GM19025 (cell line): ENCODE data around the gene GOLIM4.
"Not testable (repeated sequence)": the region's sequence is repeated elsewhere in the genome, so short reads cannot be mapped to it uniquely, and the experiment has no call there.

Experiments used
- ATAC-seq: cut with Tn5 transposase; IDR thresholded peaks from one replicate; pipeline ENCODE4 v1.9.1; 2021; ENCODE audit warnings: mild to moderate bottlenecking, low read depth, moderate library complexity; ENCODE audit not compliant: unreplicated experiment

The GOLIM4 gene

DNA sequence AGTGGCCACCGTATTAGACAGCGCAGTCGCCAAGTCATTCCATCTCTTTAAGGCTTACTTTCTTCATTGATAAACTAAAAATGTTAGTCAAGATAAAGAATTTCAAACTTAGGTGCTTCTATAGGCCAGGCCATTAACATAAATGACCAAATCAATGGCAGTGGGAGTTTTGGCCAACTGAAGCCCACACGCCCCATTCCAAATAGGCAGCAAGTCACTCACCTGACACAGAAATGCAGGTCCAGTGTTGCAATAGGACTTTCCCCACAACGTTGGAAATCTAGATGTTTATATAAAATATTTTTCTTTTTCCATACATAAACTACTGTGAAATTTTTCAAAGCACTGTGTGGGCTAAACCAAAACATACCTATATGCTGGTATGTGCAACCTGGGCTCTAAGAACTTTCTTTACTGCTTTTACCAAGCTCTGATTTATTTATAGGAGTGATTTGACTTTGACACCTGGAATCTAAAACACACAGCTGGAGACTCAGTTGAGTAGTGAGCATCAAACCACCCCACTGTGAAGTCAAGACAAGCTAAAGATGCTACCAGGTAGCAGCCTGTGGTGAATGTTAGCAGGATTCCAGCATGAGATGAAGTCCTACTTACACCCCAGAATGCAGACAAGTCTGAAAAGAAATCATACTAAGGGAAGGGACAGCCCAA is 15.1 kb downstream of the GOLIM4 start:
- ATAC-seq, result no peak

DNA sequence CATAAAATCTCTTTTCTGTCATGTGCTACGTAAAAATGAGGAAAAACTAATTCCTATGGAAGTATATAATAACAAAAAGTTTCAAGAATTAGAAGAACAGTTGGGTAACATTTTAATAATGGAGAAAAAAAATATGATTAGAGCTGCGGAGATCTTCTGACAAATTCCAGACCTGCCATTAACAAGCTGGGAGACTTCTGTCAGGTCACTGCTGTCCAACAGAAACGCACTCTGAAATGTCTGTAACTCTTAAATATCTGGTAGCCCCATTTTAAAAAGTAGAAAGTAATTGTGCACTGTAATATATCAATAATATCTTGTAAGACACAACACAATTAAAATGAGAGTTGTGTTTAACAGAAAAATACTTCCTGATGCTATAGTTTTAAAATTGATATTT is 15.7 kb downstream of the GOLIM4 start:
- no peak for ATAC-seq

DNA sequence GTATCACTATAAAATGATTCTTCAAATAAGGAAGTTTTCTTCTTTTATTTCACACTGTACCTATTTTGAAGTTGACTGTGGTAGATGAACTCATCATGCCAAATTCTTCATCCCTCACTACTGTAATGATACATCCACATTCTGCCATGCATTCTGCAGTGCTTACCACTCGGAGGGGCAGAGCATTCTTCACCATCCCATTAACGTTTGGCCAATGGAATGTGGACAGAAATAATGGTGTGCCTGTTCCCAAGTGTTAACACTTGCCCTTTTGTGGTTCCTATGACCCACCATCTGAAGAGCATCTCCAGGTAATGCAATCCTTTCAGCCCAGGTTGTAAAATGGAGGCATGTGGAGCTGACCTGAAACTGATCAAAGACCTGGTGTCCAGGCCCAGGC is 18.6 kb downstream of the GOLIM4 start:
- ATAC-seq, result no peak

DNA sequence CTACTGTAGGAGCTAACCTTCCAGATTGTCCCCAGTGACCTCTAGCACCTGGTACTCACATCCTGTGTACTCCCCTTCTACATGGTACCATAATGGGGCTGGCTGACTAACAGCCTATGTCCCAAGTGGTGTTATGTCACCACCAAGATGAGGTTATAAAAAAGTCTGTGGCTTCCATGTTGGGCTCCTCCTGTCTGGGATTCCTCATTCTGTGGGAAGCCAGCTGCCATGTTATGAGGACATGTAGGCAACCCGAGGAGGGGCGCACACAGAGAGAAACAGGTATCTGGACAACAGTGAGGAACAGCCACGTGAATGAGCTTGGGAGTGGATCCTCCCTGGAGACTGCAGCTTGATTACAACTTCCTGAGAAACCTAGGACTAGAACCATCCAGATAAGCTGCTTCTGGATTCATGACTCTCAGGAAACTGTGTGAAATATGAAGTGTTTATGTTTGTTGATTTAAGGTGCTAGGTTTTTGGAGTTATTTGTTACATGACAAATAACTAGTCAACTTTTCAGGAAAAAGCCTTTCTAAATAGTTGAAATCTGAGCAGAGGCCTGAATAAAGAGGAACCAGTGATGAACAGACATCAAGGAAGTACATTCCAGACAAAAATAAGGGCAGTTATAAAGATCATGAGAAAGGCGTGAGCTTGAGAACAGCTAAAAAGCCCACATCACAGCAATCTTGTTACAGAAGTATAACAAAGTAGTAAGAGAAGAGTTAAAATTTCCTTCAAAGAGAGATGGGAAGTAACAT is 21.7 kb downstream of the GOLIM4 start:
- no peak for ATAC-seq

DNA sequence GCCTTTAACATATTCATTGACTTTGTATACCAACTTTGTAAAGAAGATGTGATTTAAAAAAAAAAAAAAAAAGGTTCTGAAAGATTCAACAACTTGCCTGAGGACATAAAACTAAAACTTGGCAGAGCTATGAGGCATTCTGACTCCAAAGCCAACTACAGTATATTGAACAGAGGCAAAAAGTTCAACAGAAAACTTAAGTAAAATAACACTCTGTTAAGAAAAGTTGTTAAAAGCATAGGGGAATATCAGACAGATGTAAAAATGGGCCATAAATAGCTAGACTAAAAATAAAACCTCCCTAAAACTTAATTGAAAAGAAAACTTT is 23.4 kb downstream of the GOLIM4 start:
- ATAC-seq, result no peak

DNA sequence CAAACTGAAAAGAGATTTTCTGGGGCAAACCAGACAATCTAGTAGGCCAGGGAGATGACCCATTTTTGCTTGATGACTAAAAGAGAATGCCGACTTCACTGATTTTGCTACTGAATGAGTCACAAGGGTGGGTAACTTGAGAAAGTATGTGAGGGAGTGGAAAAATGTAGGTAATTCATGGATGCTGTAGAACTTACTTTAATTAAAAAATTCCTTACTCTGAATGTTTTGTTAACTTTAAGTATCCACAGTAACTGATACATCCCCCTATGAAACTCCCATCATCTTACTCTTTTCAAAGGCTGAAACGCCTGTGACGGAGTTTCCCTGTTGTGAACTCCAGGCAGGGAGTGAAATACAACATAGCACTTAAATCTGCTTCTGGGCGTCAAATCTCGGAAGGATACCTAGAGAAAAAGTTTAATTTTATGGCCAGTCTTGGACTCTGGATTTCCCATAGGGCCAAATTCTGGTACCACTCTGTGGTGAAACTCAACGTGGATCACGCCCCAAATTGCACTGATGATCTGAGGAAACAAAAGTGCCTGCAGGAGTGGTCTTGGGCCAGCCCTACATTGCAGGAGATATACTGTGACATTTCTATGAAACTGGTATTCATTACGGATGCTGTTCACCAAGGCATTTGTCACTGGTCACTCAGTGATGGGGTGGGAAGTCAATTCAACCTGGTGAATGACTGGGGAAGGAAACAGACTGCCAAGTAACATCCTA is 24.0 kb downstream of the GOLIM4 start:
- ATAC-seq, result no peak

DNA sequence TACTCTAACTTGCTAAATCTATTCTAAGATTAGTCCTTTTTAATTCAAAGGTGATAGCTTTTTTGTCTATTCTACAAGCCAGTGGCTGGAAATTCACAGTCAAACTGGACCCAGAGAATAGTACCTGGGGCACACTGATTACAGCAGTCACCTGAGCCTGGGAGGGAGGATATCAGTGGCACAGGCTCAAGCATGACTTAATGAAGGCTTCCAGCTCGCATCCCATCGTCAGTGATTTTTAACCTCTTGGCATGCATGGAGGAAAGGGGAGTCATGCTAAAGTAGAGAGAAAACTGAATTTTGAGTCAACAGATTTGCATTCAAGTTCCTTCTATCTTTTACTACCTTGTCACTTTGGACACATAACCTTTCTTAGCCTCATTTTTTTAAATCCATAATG is 24.8 kb downstream of the GOLIM4 start:
- no peak for ATAC-seq

DNA sequence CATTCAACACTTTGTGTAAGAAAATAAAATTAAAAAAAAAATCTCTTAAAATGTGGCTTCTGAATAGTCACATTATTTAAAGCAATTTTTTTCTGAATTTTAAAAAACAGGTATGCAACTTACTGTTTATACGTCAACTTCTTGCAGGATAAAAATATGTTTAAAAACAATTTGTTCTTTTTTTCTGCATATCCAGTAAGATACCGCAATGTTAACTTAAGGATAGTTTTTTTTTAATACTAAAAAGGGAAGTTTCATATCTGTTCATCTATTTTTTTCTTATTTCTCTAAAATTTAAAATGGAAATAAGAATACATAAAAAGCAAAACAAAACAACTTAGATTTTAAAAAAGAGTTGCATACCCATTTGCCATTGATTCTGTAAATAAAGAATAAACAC is 27.4 kb downstream of the GOLIM4 start:
- no peak for ATAC-seq

DNA sequence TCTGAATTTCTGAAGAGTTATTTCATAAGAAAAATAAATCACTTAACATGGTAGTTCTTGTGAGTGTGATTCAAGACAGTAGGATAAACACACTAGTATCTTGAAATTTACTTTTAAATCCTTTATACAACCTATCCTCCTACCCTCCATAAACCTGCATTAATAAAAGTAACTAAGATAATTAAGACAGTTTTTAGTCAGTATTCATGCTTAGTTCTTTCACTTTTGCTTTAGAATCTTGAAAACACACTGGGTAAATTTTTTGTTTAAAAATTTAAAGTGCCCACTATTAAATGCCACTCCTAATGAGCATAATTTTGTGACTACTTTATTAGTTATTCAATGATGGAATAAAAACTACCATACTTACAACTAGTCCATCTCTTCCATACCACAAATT is 28.8 kb downstream of the GOLIM4 start:
- no peak for ATAC-seq

DNA sequence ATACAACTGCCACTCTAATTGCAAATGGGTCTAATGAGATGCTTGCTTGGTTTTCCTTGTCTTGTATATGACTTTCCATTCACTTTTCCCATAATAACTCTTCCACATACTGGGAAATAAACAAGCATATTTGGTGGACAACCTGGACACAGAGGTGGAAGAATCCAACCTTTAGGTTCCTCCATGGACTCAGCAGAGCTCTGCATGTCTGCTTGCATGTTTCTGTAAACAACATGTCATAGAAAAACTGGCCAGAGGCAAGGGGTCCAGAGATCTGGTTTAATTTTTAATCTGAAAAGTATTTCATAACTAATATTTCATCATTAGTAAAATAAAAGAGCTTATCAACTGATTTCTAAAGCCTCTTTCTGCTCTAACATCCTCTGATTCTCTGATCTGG is 30.2 kb downstream of the GOLIM4 start:
- no peak for ATAC-seq

DNA sequence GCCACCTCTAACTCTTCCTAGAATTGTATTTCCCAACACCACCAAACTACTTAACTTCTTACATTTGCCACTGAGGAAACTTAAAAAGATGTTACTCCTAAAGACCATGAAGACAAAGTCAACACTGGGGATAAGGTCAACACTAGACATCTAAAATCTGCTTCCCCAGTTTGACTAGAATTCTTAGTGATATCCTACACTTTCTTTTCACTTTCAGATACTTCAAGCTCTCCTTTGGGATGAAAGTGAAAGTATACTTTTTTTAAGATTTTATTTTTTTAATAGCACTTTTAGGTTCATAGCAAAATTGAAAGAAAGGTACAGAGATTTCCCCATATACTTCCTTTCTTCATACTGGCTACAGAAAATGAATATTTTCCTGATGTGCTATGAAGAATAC is 32.6 kb downstream of the GOLIM4 start:
- no peak for ATAC-seq

DNA sequence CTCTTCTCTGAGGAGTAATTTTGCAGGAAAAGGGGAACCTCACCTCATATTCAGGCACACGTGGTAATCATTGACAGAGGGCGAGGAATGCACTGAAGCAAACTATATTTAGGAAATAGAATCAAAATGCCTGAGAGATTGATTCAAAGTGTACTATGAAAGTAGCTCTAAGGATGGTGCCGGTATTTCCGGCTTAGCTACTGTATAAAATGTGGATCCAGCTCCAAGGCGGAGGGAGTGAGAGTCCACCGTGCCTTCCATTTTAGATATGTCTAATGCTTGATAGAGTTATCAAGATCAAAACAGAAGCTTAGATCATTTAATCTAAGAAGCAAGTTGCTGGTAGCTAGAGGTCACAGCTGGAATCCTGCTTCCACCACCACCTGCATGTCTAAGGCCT is 33.0 kb downstream of the GOLIM4 start:
- no peak for ATAC-seq

DNA sequence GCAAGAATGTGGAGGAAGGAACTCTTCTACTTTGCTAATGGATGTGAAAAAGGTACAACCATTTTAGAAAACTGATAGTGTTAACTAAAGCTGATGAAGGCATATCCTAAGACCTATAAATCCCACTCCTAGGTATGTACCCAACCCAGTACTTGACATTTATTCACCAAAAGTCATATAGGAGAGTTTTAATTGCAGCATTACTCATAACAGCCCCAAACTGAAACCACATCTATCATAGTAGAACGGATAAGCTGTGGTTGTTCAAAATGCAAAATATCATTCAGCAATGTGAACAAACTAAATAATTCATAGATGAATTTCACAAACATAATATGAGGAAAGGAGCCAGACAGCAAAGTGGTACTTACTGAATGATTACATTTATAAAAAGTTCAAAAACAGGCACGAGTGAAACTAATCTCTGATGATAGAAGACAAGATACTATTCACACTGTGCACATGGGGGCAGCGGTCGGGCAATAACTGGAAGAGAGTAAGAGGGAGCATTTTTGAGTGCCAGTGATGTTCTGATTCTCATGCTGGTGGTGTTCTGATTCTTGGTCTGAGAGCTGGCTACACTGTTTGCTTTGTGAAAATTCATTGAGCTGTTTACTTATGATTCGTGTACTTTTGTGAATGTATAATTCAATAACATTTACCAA is 34.3 kb downstream of the GOLIM4 start:
- peak; percentile 78 for ATAC-seq

DNA sequence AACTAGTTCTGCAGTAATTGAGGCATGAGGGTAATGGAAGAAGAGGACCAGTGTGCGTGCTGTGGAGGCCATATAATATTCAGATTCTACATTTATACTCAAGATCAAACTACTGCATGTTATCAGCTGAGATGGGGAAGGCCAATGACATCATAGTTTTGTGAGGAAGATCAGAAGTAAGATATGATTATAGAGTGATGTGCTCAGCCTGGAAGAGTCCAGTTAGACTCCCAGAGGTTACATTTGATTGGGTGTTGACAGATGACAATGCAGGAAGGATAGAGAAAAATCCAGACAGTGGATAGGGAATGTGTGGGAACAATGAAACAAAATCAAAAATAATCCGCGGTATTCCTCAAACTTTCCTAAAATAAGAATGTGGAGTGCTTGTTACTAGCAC is 35.4 kb downstream of the GOLIM4 start:
- ATAC-seq, result no peak

DNA sequence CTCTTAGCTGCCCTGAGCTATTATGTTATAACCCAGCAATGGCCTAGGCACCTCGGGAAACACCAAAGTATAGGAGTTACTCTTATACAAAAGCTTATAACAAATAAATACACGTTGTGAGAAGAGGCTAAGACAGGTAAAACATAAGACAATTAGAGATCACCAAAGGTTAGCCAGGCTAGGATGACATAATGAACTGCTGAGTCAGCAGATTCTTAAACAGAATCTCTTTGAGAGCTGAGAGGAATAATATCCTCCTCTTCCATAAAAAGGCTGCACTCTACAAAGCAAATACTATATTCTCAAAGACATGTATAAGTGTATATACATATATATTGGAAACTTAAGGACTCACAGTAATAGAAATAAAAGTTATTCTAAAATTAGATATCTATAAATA is 37.2 kb downstream of the GOLIM4 start:
- ATAC-seq, result no peak

DNA sequence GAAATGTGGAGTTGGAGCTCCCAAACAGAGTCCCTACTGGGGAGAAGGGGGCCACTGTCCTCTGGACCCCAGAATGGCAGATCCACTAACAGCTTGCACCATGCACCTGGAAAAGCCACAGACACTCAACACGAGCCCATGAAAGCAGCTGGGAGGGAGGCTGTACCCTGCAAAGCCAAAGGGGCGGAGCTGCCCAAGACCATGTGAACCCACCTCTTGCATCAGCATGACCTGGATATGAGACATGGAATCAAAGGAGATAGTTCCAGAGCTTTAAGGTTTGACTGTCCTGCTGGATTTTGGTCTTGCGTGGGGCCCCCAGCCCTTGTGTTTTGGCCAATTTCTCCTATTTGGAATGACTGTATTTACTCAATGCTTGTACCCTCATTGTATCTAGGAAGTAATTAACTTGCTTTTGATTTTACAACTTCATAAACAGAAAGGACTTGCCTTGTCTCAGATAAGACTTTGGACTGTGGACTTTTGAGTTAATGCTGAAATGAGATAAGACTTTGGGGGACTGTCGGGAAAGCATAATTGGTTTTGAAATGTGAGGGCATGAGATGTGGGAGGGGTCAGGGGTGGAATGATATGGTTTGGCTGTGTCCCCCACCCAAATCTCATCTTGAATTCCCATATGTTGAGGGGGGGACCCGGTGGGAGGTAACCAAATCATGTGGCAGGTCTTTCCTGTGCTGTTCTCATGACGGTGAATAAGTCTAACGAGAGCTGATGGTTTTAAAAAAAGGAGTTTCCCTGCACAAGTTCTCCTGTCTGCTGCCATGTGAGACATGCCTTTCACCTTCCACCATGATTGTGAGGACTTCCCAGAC is 39.1 kb downstream of the GOLIM4 start:
- not testable (repeated sequence) for ATAC-seq

DNA sequence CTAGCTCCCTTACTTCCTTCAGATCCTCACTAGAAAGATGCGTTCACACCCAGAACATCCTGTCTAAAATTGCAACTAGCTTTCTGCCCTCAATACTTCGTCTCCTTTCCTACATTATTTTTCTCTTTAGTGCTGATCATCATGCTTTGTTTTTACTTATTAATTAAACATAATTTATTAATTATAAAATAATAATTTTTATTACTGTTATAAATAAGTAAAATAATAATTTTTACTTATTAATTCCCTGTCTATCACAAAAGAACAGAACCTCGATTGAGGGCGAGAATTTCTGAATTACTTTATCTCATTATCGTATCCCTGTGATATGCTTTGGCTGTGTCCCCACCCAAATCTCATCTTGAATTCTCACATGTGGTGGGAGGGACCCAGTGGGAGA is 41.3 kb downstream of the GOLIM4 start:
- no peak for ATAC-seq

DNA sequence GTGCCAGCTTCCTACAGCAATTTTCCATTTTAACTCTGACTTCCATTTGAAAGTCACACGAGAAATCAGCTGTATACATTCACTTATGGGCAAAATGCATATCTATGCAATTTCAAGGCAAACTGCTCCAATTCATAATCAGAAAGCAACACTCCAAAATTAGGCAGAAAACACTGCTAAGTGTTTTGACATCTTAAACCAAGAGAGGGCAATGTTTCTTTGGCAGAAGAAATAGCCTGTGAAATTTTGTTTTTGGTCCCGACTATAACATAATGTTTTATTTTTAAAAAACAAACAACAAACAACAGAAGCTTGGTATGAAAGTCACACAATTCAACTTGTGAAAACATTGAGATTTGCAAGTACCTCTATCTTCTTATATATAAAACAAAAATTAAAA is 42.6 kb downstream of the GOLIM4 start:
- ATAC-seq, result no peak

DNA sequence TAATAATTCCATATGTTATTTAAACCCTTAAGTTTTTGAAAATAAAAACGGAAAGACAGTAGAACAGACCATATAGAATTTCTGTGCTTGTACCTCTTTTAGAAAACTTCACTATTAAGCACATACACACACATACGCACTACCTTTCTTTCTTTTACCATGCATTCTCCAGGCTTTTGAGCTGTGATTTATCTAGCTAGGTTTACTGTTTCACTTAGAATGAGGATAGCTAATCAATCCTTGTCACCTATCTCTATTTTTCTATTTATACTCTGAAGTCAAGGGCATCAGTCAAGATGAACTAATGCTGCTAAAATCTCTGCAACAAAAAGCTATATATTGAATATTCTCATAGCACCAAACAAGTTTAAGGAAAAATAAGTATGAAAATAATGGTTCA is 43.2 kb downstream of the GOLIM4 start:
- no peak for ATAC-seq
